Kidney (tissue), 22 donors: ENCODE data around the gene SLCO1C1. TPM values are rescaled to one million over a fixed set of nuclear protein-coding genes. Genes with fewer than 3 reads are reported as not detected.

Experiments used
- DNase-seq, 5 donors: peaks; one replicate each; pipeline ENCODE4 v3.0.0-alpha.2; 2013 to 2020
- FAIRE-seq: peaks from 2 replicates; lab custom pipeline; 2012; peaks lifted over from hg19 to GRCh38; lab: Jason Lieb, UNC
- H3K27ac ChIP-seq, 2 donors: one replicate each; pipeline ENCODE4 v1.7.0; 2013; ENCODE audit warnings: low read depth in 2 of 2, low read length in 2 of 2, inconsistent platforms in 1 of 2
- H3K27me3 ChIP-seq: one replicate; pipeline ENCODE4 v1.7.1; 2013; ENCODE audit warnings: low read length, inconsistent platforms; ENCODE audit not compliant: control insufficient read depth, insufficient read depth
- H3K36me3 ChIP-seq, 3 donors: one replicate each; pipeline versions ENCODE4 v1.7.0 to v1.7.1; 2013; ENCODE audit warnings: low read length in 3 of 3, control low read depth in 1 of 3, inconsistent platforms in 1 of 3; ENCODE audit not compliant: insufficient read depth in 3 of 3, control insufficient read depth in 2 of 3
- H3K4me1 ChIP-seq, 3 donors: one replicate each; pipeline versions ENCODE4 v1.7.0 to v1.7.1; 2013; ENCODE audit warnings: low read length in 3 of 3, inconsistent platforms in 1 of 3, low read depth in 1 of 3; ENCODE audit not compliant: control insufficient read depth in 2 of 3, insufficient read depth in 2 of 3
- H3K4me3 ChIP-seq, 3 donors: one replicate each; pipeline versions ENCODE4 v1.7.0 to v1.8.1; 2013; ENCODE audit warnings: low read length in 3 of 3, control low read depth in 1 of 3, inconsistent platforms in 1 of 3
- H3K9ac ChIP-seq, 3 donors: one replicate each; pipeline versions ENCODE4 v1.7.0 to v1.7.1; 2013; ENCODE audit warnings: low read length in 3 of 3, control low read depth in 1 of 3, inconsistent platforms in 1 of 3
- H3K9me3 ChIP-seq, 3 donors: one replicate each; pipeline versions ENCODE4 v1.7.0 to v1.7.1; 2013; ENCODE audit warnings: low read length in 3 of 3, control low read depth in 1 of 3, inconsistent platforms in 1 of 3; ENCODE audit not compliant: control insufficient read depth in 2 of 3, insufficient read depth in 1 of 3
- CTCF ChIP-seq: IDR thresholded peaks from 3 replicates; pipeline ENCODE4 v1.5.1; 2012; ENCODE audit warnings: mild to moderate bottlenecking, moderate library complexity, borderline replicate concordance; ENCODE audit not compliant: insufficient read depth; ENCODE audit errors: extremely low read depth
- intact Hi-C: fragments of 100-400 bp; cut with DNase I; formaldehyde crosslinking; loops from one replicate; pipeline ENCODE4 v1.11.1; 2022
- long read RNA-seq, 10 donors: library from polyadenylated mRNA in 1 of 10; unstranded in 1 of 10; transcript quantifications; one replicate each; pipeline ENCODE4 v2.0.0 and lab custom pipeline, GENCODE V29; 2021 to 2026
- polyA plus RNA-seq: library from polyadenylated mRNA; stranded (reverse); fragments of 350-450 nt; fragmentation: Illumina TruSeq; extraction: RNeasy Lipid Tissue Mini Kit (QIAGEN cat#74804); gene quantifications from one replicate; pipeline ENCODE4 v1.2.3, GENCODE V29; 2014; ENCODE audit warnings: low read depth, low replicate concordance; ENCODE audit not compliant: insufficient read depth
- total RNA-seq: library from RNA; stranded (reverse); fragmentation: NEBNext Ultra II Directional; extraction: Animal tissue kit (Norgen Biotek cat#: 25700); gene quantifications from one replicate; pipeline ENCODE4 v1.2.1, GENCODE V29; 2021
- donor health status: control.
- donor health status: control.
- donor health status: control.
- donor health status: control.
- donor health status: control.
- donor health status: DM: yes; HTN: yes; CAD: no.
- donor health status: Normal renal cell carcinoma (clear cell type).

Gene SLCO1C1, protein sequence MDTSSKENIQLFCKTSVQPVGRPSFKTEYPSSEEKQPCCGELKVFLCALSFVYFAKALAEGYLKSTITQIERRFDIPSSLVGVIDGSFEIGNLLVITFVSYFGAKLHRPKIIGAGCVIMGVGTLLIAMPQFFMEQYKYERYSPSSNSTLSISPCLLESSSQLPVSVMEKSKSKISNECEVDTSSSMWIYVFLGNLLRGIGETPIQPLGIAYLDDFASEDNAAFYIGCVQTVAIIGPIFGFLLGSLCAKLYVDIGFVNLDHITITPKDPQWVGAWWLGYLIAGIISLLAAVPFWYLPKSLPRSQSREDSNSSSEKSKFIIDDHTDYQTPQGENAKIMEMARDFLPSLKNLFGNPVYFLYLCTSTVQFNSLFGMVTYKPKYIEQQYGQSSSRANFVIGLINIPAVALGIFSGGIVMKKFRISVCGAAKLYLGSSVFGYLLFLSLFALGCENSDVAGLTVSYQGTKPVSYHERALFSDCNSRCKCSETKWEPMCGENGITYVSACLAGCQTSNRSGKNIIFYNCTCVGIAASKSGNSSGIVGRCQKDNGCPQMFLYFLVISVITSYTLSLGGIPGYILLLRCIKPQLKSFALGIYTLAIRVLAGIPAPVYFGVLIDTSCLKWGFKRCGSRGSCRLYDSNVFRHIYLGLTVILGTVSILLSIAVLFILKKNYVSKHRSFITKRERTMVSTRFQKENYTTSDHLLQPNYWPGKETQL
- 0.91 TPM for total RNA-seq
- polyA plus RNA-seq: 0.39 TPM
- long read RNA-seq, donor 1: 0 reads
- long read RNA-seq, donor 2: 0 reads
- long read RNA-seq, donor 3: 0 reads
- long read RNA-seq, donor 4: 0 reads
- long read RNA-seq, donor 5: 0 reads
- long read RNA-seq, donor 6: 0 reads
- long read RNA-seq, donor 7: 0 reads
- long read RNA-seq, donor 8: 0 reads
- long read RNA-seq, donor 9: 0 reads
- long read RNA-seq, donor 10: 0 reads

DNA sequence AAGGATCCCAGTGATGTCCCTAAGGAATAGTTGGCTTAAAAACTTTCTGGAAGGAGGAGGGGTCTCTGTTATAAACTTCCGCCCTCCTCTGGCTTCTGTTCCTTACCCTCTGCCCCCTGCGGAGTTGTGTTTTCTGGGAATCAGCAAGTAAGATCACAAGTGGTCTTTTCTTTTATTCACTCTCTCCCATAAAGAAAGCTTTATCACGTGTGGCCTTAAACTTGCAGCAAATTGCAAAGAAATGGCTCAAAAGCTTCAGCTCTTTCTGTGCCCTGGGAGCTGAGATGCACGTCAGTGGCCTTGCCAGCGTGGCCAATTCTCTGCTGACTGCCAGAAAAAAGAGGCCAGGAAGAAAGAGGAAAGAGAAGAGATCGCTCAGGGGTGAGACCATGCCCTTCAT, at the start of gene SLCO1C1:
SLCO1C1 (plus strand) TSS at position 101 of the 400 bp plus-strand sequence. CDS start 4,245 bp downstream, outside the sequence.
- no peaks in the 10 kb centered on the region for H3K36me3 ChIP-seq
- no peaks in the 10 kb centered on the region for H3K27me3 ChIP-seq
- H3K4me1 ChIP-seq: no peaks in the 10 kb centered on the region
- peak in 2 of 5 donors; percentile 9 to 15 for DNase-seq
- no peak within 1 kb of the TSS for H3K9ac ChIP-seq
- FAIRE-seq: no peak
- H3K9me3 ChIP-seq: no peaks in the 10 kb centered on the region
- no peak within 1 kb of the TSS for H3K27ac ChIP-seq
- H3K4me3 ChIP-seq: peak within 1 kb of the TSS in 1 of 3 donors; percentile 12
- intact Hi-C loops: no loop called here
- no peak for TF ChIP-seq CTCF

- no peak overlapping the region for H3K9ac ChIP-seq
- no peaks in the 10 kb centered on the region for H3K36me3 ChIP-seq
- peak; percentile 44 for TF ChIP-seq CTCF
- no peaks in the 10 kb centered on the region for H3K27me3 ChIP-seq
- no peak overlapping the region for H3K27ac ChIP-seq
- H3K4me3 ChIP-seq: no peak overlapping the region
- H3K4me1 ChIP-seq: no peaks in the 10 kb centered on the region
- intact Hi-C loops: no loop called here
- peak; percentile 51 for FAIRE-seq
- H3K9me3 ChIP-seq: no peaks in the 10 kb centered on the region
- peak in 2 of 5 donors; percentile 39 to 47 for DNase-seq
These were observed 48.8 kb upstream of the SLCO1C1 start for GRCh38 chr12:20646239-20646827.

GRCh38 chr12:20653871-20654270, 41.3 kb upstream of the SLCO1C1 start:
- H3K27ac ChIP-seq: no peak overlapping the region
- DNase-seq (no peak), FAIRE-seq (no peak)
- no peaks in the 10 kb centered on the region for H3K27me3 ChIP-seq
- no peaks in the 10 kb centered on the region for H3K9me3 ChIP-seq
- H3K9ac ChIP-seq: no peak overlapping the region
- H3K36me3 ChIP-seq: peaks cover 0 to 2% (median 0%) of the 10 kb centered on the region in 3 donors
- H3K4me3 ChIP-seq: no peak overlapping the region
- no peak for TF ChIP-seq CTCF
- no peaks in the 10 kb centered on the region for H3K4me1 ChIP-seq
- intact Hi-C loops: no loop called here
